HepG2 (cell line): Measurements from ENCODE around the gene HECTD4. TPM values are rescaled to one million over a fixed set of nuclear protein-coding genes. Genes with fewer than 3 reads are reported as not detected.

Source experiments
- FOXJ3 ChIP-seq: sonication (generic); formaldehyde crosslinking; IDR thresholded peaks from 2 replicates; pipeline ENCODE4 v1.4.0; 2020; ENCODE audit warnings: missing genetic modification reagents, mild to moderate bottlenecking, borderline replicate concordance
- HNRNPH1 ChIP-seq: fragments of 200-400 bp; formaldehyde crosslinking; optimal IDR thresholded peaks from 2 replicates; pipeline ENCODE3; 2017; ENCODE audit warnings: mild to moderate bottlenecking, low read depth, low read length
- HNRNPK ChIP-seq: fragments of 200-400 bp; formaldehyde crosslinking; IDR thresholded peaks from 2 replicates; pipeline ENCODE4 v1.6.1; 2018; ENCODE audit warnings: low read length, low read depth, moderate library complexity, mild to moderate bottlenecking; ENCODE audit not compliant: poor library complexity, severe bottlenecking
- KDM5A ChIP-seq: fragments of 200-600 bp; sonication (generic); IDR thresholded peaks from 2 replicates; pipeline ENCODE4 v1.7.0; 2018; ENCODE audit warnings: antibody characterized with exemption, mild to moderate bottlenecking, low read length, borderline replicate concordance
- MAFK ChIP-seq, 2 experiments: IDR thresholded peaks in 1 of 2; conservative IDR thresholded peaks in 1 of 2; 2 replicates each; pipeline ENCODE4 v1.6.1; 2011; ENCODE audit warnings: improper control_type of control experiment in 2 of 2, low read length in 2 of 2
- MBD4 ChIP-seq: IDR thresholded peaks from 2 replicates; pipeline ENCODE4 v1.6.1; 2012; ENCODE audit warnings: low read length, inconsistent platforms, borderline replicate concordance
- SAFB2 ChIP-seq: sonication (generic); formaldehyde crosslinking; IDR thresholded peaks from 2 replicates; pipeline ENCODE4 v1.5.1; 2020; ENCODE audit warnings: missing genetic modification reagents, low read depth, mild to moderate bottlenecking, borderline replicate concordance
- SNAI1 ChIP-seq: sonication (generic); formaldehyde crosslinking; IDR thresholded peaks from 2 replicates; pipeline ENCODE4 v1.5.0; 2020; ENCODE audit warnings: mild to moderate bottlenecking, missing genetic modification reagents, borderline replicate concordance
- SNRNP70 ChIP-seq: fragments of 200-400 bp; formaldehyde crosslinking; IDR thresholded peaks from 2 replicates; pipeline ENCODE4 v1.6.1; 2017; ENCODE audit warnings: mild to moderate bottlenecking, low read depth, low read length, moderate library complexity
- ZFAT ChIP-seq: sonication (generic); formaldehyde crosslinking; conservative IDR thresholded peaks from 2 replicates; pipeline ENCODE4 v1.8.1; 2023; ENCODE audit warnings: missing genetic modification reagents, inconsistent platforms
- ZFP36L1 ChIP-seq: sonication (generic); formaldehyde crosslinking; IDR thresholded peaks from 2 replicates; pipeline ENCODE4 v1.8.0; 2022; ENCODE audit warnings: mild to moderate bottlenecking, missing genetic modification reagents, moderate library complexity
- ZNF142 ChIP-seq: sonication (generic); formaldehyde crosslinking; IDR thresholded peaks from 2 replicates; pipeline ENCODE4 v1.4.0; 2020; ENCODE audit warnings: missing genetic modification reagents
- ZNF333 ChIP-seq: sonication (generic); formaldehyde crosslinking; IDR thresholded peaks from 2 replicates; pipeline ENCODE4 v1.4.0; 2020; ENCODE audit warnings: mild to moderate bottlenecking, missing genetic modification reagents, borderline replicate concordance
- ZNF343 ChIP-seq: sonication (generic); formaldehyde crosslinking; IDR thresholded peaks from 2 replicates; pipeline ENCODE4 v1.4.0; 2020; ENCODE audit warnings: mild to moderate bottlenecking, missing genetic modification reagents
- ZNF543 ChIP-seq: sonication (generic); formaldehyde crosslinking; IDR thresholded peaks from 2 replicates; pipeline ENCODE4 v1.4.0; 2020; ENCODE audit warnings: mild to moderate bottlenecking, missing genetic modification reagents
- ZNF724P ChIP-seq: sonication (generic); formaldehyde crosslinking; IDR thresholded peaks from 2 replicates; pipeline ENCODE4 v1.8.0; 2022; ENCODE audit warnings: missing genetic modification reagents, borderline replicate concordance
- polyA plus RNA-seq, 8 experiments: library from polyadenylated mRNA; depleted of rRNA in 3 of 8; stranded (reverse) in 7 of 8; unstranded in 1 of 8; fragments of >200 nt; fragmentation: Illumina TruSeq in 4 of 8; extraction: Trizol in 4 of 8; gene quantifications; 2 replicates each; pipeline versions ENCODE4 v1.2.1 to v1.2.3, GENCODE V29; 2011 to 2016; ENCODE audit warnings: low read depth in 4 of 8, missing spikeins in 1 of 8, mixed read lengths in 1 of 8; ENCODE audit not compliant: insufficient read depth in 1 of 8
- total RNA-seq, 5 experiments: library from RNA; depleted of rRNA; stranded (reverse); fragments of >200 nt; fragmentation: Illumina TruSeq; extraction: Trizol; gene quantifications; 2 replicates each; pipeline ENCODE4 v1.2.3, GENCODE V29; 2016; ENCODE audit warnings: low read depth in 1 of 5
- TF ChIP-seq, protein P1 (sequence below): sonication (generic); formaldehyde crosslinking; IDR thresholded peaks from 2 replicates; pipeline ENCODE4 v1.4.0; 2020; ENCODE audit warnings: missing genetic modification reagents
- TF ChIP-seq, protein P2 (sequence below): fragments of 450-650 bp; IDR thresholded peaks from 2 replicates; pipeline ENCODE4 v1.6.1; 2017; ENCODE audit warnings: mild to moderate bottlenecking

The HECTD4 gene
- total and polyA plus RNA-seq, 2 of the 13 experiments (the other 11 are each of a cell fraction or from before 2014, with no cell fraction given), result 9.0 to 11.4 TPM

GRCh38 chr12:112418273-112418607 is 36.0 kb upstream of the HECTD4 start (continued):
- TF ChIP-seq, protein P1, sequence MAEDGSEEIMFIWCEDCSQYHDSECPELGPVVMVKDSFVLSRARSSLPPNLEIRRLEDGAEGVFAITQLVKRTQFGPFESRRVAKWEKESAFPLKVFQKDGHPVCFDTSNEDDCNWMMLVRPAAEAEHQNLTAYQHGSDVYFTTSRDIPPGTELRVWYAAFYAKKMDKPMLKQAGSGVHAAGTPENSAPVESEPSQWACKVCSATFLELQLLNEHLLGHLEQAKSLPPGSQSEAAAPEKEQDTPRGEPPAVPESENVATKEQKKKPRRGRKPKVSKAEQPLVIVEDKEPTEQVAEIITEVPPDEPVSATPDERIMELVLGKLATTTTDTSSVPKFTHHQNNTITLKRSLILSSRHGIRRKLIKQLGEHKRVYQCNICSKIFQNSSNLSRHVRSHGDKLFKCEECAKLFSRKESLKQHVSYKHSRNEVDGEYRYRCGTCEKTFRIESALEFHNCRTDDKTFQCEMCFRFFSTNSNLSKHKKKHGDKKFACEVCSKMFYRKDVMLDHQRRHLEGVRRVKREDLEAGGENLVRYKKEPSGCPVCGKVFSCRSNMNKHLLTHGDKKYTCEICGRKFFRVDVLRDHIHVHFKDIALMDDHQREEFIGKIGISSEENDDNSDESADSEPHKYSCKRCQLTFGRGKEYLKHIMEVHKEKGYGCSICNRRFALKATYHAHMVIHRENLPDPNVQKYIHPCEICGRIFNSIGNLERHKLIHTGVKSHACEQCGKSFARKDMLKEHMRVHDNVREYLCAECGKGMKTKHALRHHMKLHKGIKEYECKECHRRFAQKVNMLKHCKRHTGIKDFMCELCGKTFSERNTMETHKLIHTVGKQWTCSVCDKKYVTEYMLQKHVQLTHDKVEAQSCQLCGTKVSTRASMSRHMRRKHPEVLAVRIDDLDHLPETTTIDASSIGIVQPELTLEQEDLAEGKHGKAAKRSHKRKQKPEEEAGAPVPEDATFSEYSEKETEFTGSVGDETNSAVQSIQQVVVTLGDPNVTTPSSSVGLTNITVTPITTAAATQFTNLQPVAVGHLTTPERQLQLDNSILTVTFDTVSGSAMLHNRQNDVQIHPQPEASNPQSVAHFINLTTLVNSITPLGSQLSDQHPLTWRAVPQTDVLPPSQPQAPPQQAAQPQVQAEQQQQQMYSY, result 0 out of 2 replicates have a peak, but pooled peaks have one; percentile 4
- TF ChIP-seq MAFK (conservative IDR thresholded peaks at IDR 0.05 in 1 of 2, IDR thresholded peaks at IDR 0.05 in 1 of 2; ENCODE audit: low read length in 2 of 2) (no peak), HNRNPK (no peak), ZNF343 (CRISPR knock-in tag) (no peak), FOXJ3 (CRISPR knock-in tag) (0 out of 2 replicates have a peak, but pooled peaks have one; percentile 8), SNAI1 (no peak), ZNF543 (CRISPR knock-in tag) (0 out of 2 replicates have a peak, but pooled peaks have one; percentile 7), SAFB2 (peak; percentile 34; the same call in 1 of the 2 replicates), HNRNPH1 (no peak), MBD4 (no peak), ZNF724P (CRISPR knock-in tag) (no peak), ZNF142 (CRISPR knock-in tag) (no peak), KDM5A (no peak), SNRNP70 (no peak), ZFAT (CRISPR knock-in tag) (no peak), ZNF333 (CRISPR knock-in tag) (0 out of 2 replicates have a peak, but pooled peaks have one; percentile 27), ZFP36L1 (CRISPR knock-in tag) (no peak)
- TF ChIP-seq, protein P2, sequence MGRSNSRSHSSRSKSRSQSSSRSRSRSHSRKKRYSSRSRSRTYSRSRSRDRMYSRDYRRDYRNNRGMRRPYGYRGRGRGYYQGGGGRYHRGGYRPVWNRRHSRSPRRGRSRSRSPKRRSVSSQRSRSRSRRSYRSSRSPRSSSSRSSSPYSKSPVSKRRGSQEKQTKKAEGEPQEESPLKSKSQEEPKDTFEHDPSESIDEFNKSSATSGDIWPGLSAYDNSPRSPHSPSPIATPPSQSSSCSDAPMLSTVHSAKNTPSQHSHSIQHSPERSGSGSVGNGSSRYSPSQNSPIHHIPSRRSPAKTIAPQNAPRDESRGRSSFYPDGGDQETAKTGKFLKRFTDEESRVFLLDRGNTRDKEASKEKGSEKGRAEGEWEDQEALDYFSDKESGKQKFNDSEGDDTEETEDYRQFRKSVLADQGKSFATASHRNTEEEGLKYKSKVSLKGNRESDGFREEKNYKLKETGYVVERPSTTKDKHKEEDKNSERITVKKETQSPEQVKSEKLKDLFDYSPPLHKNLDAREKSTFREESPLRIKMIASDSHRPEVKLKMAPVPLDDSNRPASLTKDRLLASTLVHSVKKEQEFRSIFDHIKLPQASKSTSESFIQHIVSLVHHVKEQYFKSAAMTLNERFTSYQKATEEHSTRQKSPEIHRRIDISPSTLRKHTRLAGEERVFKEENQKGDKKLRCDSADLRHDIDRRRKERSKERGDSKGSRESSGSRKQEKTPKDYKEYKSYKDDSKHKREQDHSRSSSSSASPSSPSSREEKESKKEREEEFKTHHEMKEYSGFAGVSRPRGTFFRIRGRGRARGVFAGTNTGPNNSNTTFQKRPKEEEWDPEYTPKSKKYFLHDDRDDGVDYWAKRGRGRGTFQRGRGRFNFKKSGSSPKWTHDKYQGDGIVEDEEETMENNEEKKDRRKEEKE, result no peak
